Activated naive CD8-positive, alpha-beta T cell (primary cell): ENCODE data around the gene NCR3LG1.

ENCODE experiments used
- H3K27ac Mint-ChIP-seq: one replicate; pipeline ENCODE4 v1.8.0; 2021; ENCODE audit warnings: mixed read lengths
- H3K27me3 Mint-ChIP-seq: one replicate; pipeline ENCODE4 v1.8.0; 2021; ENCODE audit warnings: mixed read lengths
- H3K36me3 Mint-ChIP-seq: one replicate; pipeline ENCODE4 v1.8.0; 2021; ENCODE audit warnings: mixed read lengths
- H3K4me1 Mint-ChIP-seq: one replicate; pipeline ENCODE4 v1.8.0; 2021; ENCODE audit warnings: low read depth, mixed read lengths
- H3K4me3 Mint-ChIP-seq: one replicate; pipeline ENCODE4 v1.8.0; 2021; ENCODE audit warnings: mild to moderate bottlenecking, mixed read lengths
- H3K9me3 Mint-ChIP-seq: one replicate; pipeline ENCODE4 v1.8.0; 2021; ENCODE audit warnings: low read depth, mixed read lengths

The NCR3LG1 gene

DNA sequence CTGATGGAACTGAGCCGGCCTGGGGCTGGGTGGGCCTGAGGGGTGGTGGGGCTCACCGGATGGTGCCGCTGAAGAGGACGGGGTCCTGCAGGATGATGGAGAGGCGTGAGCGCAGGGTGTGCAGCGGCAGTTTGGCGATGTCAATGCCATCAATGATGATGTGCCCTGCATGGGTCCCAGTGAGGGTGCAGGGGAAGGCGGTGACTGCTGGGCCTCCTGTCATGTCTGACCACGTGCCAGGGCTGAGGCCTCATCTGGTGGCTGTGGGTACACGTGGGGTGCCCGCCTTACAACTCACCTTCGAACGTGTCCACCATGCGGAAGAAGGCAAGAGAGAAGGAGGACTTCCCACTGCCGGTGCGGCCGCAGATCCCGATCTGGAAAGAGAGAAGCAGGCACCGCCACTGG lies 44.0 kb downstream of the NCR3LG1 start:
- H3K27ac Mint-ChIP-seq = no peak overlapping the region
- H3K36me3 Mint-ChIP-seq = no peaks in the 10 kb centered on the region
- no peaks in the 10 kb centered on the region for H3K27me3 Mint-ChIP-seq
- H3K4me1 Mint-ChIP-seq = no peaks in the 10 kb centered on the region
- no peaks in the 10 kb centered on the region for H3K9me3 Mint-ChIP-seq
- no peak overlapping the region for H3K4me3 Mint-ChIP-seq

DNA sequence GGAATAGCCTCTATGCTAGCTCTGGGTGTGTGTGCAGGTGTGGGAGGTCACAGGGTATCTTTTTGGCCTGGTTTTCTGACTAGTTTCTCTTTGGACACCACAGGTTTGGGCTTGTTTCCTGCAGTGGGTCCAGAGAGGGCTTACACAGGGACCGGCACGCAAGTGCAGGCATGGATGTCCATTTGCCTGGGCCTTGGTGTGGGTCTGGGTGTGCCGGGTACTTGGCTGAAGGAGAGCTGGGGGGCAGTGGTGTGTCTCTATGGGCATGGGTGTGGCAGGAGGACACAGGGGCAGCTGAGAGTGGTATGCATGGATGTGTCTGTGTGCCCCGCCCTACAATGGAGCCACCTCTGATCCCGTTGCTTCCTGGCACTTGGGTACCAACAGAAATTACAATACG lies 44.4 kb downstream of the NCR3LG1 start:
- H3K4me1 Mint-ChIP-seq = no peaks in the 10 kb centered on the region
- H3K27ac Mint-ChIP-seq = no peak overlapping the region
- H3K36me3 Mint-ChIP-seq = no peaks in the 10 kb centered on the region
- no peak overlapping the region for H3K4me3 Mint-ChIP-seq
- H3K9me3 Mint-ChIP-seq = no peaks in the 10 kb centered on the region
- H3K27me3 Mint-ChIP-seq = no peaks in the 10 kb centered on the region

DNA sequence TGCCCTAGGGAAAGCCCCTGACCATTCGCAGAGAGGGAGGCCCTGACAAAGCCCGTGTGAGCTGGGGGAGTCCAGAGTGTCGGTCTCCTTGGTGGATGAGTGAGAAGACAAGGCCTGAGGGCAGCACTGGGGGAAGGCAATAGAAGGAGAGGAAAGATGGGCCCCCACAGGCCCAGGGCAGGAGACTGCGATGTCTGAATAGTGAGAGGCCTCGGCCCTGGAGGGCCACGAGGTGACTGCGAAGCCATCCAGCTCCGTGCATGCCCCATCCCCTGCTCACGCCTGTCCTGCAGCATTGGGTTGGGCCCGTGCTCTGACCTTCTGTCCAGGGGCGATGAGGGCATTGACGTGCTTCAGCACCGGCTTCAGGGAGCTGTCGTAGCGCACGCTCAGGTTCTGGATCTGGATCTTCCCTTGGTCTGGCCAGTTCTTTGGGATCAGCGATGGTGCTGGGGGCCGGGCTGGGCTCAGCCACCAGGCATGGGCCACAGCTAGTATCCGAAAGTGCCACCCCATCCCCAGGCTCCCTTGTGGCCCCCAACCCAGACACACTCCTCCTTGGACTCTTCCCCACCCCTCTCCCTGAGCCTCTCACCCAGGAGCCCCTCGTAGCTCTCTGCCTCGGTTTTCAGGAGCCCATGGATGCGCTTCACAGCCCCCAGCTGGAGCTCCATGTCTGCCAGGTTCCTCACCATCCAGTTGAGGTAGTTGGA lies 45.2 kb downstream of the NCR3LG1 start:
- Mint-ChIP-seq H3K36me3 (no peaks in the 10 kb centered on the region), H3K27ac (no peak overlapping the region), H3K27me3 (no peaks in the 10 kb centered on the region), H3K4me3 (no peak overlapping the region), H3K9me3 (no peaks in the 10 kb centered on the region), H3K4me1 (no peaks in the 10 kb centered on the region)

DNA sequence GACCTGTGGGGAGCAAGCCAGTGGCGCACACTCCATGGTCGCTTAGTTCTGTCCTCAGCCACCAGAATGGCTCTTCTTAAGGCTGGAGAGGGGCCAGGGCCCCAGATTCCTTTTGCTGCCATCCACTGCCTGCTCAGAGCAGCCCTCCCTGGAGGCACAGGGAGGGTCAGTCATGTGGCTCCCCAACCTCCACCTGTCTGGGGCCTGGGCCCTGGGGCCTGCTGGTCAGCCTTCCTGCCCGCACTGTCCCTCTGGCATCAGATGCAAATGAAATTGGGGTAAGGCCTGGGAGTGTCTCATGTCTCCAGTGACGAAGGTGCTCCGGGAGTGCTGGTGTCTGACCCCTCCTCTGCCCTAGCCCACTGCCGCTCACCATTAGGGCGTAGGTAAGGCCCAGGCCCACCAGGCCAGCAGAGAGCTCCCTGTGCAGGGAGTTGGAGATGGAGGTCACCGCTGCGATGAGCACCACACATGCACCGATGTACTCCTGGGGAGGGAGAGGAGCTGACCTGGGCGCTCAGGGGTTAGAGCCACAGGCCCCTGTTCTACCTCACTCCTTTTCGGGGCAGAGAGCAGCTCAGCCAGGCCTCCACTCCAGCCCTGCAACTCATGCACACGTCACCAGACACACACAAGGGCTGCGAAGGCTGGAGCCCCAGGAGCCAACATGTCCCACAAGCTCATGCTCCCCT lies 45.9 kb downstream of the NCR3LG1 start:
- Mint-ChIP-seq H3K9me3 (no peaks in the 10 kb centered on the region), H3K27ac (no peak overlapping the region), H3K27me3 (no peaks in the 10 kb centered on the region), H3K4me1 (no peaks in the 10 kb centered on the region), H3K4me3 (no peak overlapping the region), H3K36me3 (no peaks in the 10 kb centered on the region)

DNA sequence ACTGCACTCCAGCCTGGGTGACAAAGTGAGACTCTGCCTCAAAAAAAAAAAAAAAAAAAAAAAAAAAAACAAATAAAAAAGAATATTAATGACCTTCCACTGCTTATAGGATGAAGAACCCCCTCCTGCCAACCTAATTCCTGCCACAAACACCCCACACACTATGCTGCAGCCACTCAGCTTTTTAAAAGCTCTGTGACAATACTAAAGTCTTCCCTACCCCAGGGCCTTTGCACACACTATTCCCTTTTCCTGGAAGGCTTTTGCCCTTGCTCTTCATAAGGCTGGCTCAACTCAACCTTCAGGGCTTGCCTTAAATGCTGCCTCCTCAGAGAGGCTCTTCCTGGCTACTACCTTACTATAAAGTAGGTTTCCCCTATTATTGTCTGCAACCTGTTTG lies 47.6 kb downstream of the NCR3LG1 start:
- Mint-ChIP-seq H3K9me3 (no peaks in the 10 kb centered on the region), H3K36me3 (no peaks in the 10 kb centered on the region), H3K4me1 (no peaks in the 10 kb centered on the region), H3K27me3 (no peaks in the 10 kb centered on the region), H3K27ac (no peak overlapping the region), H3K4me3 (no peak overlapping the region)

DNA sequence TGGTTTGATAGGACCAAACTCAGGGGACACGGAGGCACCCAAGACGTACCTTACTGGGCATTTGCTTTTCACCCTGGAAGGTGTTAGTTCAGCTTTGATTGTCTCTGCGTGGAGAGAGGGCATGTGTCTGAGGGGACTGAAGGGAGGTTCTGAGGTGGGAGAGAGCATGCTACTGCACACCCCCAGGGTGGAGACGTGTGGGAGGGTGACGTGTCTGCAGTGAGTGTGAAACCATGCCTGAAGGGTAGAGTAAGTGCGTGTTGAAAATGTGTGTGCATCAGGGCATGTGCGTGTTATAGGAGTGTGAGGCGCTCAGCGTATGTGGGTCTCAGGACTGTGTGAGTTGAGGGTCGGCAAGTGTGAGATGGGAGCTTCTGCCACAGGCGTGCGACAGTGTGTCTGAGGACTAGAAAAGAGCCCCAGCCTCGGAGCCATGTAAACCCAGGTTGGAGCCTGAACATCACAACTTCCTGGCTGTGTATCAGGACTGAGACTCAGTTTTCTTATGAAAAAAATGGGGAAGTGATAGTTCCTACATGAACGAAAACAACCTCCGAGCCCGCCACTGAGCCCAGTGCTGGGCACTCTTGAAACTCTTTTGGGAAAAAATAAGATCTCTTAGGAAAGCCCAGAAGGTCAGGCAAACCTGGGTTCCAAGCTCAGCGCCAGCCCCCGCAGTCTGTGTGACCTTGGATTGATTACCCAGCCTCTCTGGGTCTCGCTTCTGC lies 48.6 kb downstream of the NCR3LG1 start:
- no peaks in the 10 kb centered on the region for H3K36me3 Mint-ChIP-seq
- H3K27ac Mint-ChIP-seq = no peak overlapping the region
- no peaks in the 10 kb centered on the region for H3K27me3 Mint-ChIP-seq
- H3K9me3 Mint-ChIP-seq = no peaks in the 10 kb centered on the region
- no peak overlapping the region for H3K4me3 Mint-ChIP-seq
- H3K4me1 Mint-ChIP-seq = no peaks in the 10 kb centered on the region

DNA sequence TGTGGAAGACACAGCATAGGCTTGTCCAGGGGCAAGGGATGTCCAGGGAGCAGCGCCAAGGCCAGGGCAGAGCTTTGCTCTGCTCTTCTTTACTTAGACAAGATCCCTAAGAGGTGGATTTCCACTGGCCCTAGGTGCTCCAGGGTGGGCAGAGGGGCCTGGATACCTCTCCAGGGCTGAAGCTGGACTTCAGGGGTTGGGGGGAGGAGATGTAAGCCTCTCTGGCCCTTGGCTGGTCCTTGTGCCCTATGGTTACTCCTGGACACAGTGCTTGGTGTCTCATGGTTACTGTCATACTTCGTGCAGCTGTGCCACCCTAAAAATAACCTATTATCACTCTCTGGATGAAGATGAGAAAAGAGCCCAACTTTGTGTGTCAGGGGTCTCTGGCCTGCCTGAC lies 49.7 kb downstream of the NCR3LG1 start:
- Mint-ChIP-seq H3K4me1 (no peaks in the 10 kb centered on the region), H3K27ac (no peak overlapping the region), H3K4me3 (no peak overlapping the region), H3K27me3 (no peaks in the 10 kb centered on the region), H3K9me3 (no peaks in the 10 kb centered on the region), H3K36me3 (no peaks in the 10 kb centered on the region)

DNA sequence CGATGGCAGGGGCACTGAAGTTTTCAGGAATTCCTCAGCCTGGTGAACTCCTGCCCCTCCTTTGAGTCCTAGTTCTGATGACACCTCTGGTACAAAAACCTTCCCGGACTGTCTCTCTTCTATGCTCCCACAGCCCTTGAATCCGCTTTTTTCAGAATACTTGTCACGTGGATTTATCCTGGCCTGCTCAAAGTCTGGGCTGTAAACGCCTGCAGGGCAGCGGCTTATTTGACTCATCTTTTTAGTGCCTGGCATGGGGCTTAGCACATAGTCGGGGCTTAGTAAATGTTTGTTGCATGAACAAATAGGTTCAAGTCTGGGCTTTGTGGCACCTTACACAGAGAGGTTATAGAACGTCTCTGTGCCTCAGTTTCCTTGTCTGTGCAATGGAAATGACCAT lies 50.2 kb downstream of the NCR3LG1 start:
- H3K9me3 Mint-ChIP-seq = no peaks in the 10 kb centered on the region
- H3K27me3 Mint-ChIP-seq = no peaks in the 10 kb centered on the region
- no peak overlapping the region for H3K4me3 Mint-ChIP-seq
- no peak overlapping the region for H3K27ac Mint-ChIP-seq
- no peaks in the 10 kb centered on the region for H3K36me3 Mint-ChIP-seq
- H3K4me1 Mint-ChIP-seq = no peaks in the 10 kb centered on the region

DNA sequence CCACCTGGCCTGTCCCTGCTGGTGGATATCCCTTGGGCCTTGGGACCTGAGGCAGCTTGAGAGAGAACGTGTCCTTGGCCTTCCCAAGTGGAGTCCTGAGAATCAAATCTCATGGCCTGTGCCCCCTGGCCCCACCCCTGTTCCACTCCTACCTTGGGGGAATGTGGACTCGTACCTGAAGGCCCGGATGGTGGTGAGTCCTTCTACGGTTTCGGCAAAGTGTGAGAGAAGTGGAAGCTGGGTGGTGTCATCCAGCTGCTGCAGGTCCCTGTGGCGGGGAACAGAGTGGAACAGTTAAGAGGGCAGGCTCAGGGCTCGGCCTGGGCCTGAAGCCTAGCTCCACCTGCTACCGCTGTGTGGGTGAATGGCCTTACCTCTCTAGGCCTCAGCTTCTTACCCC lies 50.9 kb downstream of the NCR3LG1 start:
- Mint-ChIP-seq H3K27me3 (no peaks in the 10 kb centered on the region), H3K4me1 (no peaks in the 10 kb centered on the region), H3K27ac (no peak overlapping the region), H3K9me3 (no peaks in the 10 kb centered on the region), H3K4me3 (no peak overlapping the region), H3K36me3 (no peaks in the 10 kb centered on the region)

DNA sequence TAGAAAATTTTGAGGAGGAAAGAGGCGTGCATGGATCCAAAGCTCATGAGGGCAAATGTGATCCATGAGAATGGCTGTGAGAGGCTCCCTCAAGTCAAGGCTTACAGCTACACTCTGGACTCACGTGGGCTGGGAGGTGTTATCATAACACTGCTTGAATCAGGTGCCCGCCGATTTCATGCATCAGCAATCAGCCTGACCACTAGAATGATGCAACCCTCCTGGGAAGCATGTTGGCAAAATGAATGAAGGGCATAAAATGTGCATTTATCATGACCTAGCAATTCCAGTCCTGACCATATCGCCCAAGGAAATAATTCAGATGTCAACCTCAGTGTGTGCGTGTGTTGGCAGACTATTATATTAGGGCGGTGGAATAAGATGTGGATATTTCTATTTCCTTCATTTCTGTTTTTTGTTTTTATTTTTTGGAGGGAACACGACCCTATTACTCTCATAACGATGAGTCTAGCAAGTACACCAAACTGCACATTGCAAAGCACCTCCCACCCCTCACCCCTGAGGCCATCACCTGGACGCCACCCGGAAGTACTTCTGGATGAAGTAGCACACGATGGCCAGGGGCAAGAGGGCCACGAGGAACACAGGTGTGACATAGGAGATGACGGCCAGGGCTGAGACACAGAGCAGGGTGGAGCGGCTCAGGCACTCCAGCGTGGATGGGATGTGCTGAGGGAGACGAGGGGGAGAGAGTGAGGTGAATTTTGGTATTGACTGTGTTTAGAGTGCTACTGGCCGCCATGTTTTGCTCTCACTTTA lies 52.6 kb downstream of the NCR3LG1 start:
- Mint-ChIP-seq H3K27ac (no peak overlapping the region), H3K36me3 (no peaks in the 10 kb centered on the region), H3K4me1 (no peaks in the 10 kb centered on the region), H3K9me3 (no peaks in the 10 kb centered on the region), H3K4me3 (no peak overlapping the region), H3K27me3 (no peaks in the 10 kb centered on the region)

DNA sequence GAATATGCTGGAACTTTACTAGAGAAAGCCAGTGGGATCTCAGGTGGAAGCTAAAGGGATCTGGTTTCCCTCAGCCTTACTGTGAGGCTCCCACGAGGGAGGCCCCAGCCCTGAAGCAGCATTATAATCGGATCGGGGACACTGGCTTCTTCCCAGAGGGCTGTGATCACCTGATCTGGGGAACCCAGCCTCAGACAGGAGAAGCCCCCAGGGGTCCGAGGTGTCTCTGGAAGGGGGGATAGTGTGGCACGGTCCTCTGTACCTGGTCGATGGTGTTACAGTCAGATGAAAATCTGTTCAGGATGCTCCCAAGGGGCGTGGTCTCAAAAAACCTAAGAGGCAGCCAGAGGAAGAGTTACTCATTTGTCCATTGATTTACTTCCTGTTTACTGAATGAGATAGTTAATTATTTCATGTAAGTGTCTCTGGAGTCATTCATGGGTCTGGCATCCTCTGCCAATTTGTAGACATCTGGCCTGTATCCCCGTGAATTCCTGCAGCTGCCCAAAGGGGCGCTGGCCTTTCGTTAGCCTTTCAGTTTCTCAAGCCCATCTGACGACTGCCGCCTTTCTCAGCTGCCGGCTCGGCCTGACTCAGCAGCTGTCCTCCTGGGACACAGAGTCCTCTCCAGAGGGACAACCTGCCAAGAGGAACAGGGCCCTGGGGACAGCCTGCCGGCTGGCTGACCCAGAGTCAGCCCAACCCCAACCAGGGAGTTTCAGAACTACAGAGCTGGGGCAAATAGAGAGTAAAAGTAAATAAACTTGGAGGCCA lies 53.8 kb downstream of the NCR3LG1 start:
- Mint-ChIP-seq H3K9me3 (no peaks in the 10 kb centered on the region), H3K4me3 (no peak overlapping the region), H3K4me1 (no peaks in the 10 kb centered on the region), H3K27ac (no peak overlapping the region), H3K36me3 (no peaks in the 10 kb centered on the region), H3K27me3 (no peaks in the 10 kb centered on the region)

DNA sequence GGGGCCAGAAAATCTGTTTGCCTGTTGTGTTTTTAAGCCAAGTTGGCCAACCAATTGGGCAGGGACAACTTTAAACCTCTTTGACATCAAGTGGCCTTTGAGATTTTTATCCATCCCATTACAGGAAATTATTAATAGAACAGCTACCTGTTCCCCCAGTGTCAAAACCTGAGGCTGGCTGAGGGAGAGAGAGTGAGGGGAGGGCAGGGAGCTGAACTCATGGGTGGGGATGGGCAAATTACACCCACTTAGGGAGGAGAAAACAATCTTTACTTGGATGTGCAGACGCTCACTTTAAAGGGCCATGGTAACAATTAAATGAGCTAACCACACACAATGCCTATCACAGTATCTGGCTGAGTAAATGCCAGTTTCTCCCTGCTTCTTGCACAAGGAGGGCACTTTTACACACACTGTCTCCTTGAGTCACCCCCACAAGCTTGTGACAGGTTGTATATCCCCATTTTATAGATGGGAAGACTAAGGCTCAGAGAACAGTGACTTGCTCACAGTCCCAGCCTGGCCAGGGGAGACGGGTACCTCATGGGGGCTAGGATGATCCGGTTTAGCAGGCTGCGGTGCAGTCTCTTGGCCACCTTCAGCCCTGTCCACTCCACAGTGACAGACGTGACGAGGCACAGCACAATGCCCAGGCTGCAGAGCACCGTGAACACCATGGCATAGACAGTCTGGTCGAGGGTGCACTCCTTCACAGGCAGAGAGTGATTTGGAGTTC lies 54.6 kb downstream of the NCR3LG1 start:
- Mint-ChIP-seq H3K27me3 (no peaks in the 10 kb centered on the region), H3K4me1 (no peaks in the 10 kb centered on the region), H3K27ac (no peak overlapping the region), H3K9me3 (no peaks in the 10 kb centered on the region), H3K4me3 (no peak overlapping the region), H3K36me3 (no peaks in the 10 kb centered on the region)

DNA sequence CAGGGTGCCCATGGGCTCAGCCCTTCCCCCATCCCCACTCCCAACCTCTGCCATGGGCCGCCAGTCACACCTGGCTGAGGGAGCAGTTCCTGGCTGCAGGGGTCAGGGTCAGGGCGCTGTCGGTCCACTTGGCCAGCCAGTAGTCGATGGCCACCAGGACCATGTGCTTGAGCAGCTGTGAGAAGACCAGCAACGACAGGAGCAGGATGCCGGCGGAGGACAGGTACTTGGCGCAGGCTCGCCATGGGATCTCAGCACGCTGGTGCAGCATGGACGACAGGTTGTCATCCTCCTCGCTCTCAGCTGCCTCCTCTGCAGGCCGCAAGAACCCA lies 55.2 kb downstream of the NCR3LG1 start:
- no peak overlapping the region for H3K4me3 Mint-ChIP-seq
- no peak overlapping the region for H3K27ac Mint-ChIP-seq
- no peaks in the 10 kb centered on the region for H3K27me3 Mint-ChIP-seq
- H3K36me3 Mint-ChIP-seq = no peaks in the 10 kb centered on the region
- H3K9me3 Mint-ChIP-seq = no peaks in the 10 kb centered on the region
- no peaks in the 10 kb centered on the region for H3K4me1 Mint-ChIP-seq

DNA sequence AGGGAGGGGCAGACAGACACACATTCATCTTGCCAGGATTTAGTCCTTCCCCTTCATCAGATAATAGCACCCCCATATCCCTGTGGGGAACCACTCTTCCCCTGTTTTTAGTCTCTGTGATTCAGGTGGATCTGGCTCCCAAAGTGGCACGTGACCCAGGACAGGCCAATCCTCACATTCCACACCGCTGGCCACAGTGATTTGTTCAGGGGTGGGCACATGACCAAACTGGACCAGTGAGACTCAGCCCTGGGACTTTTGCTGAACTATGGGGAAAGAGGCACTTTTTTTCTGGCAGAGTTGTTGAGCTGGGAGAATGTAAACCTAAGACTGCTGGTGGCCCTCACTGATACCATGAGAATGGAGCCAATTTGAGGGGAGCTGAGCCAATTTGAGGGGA lies 56.0 kb downstream of the NCR3LG1 start:
- Mint-ChIP-seq H3K27me3 (no peaks in the 10 kb centered on the region), H3K4me1 (no peaks in the 10 kb centered on the region), H3K9me3 (no peaks in the 10 kb centered on the region), H3K36me3 (no peaks in the 10 kb centered on the region), H3K4me3 (no peak overlapping the region), H3K27ac (no peak overlapping the region)
